Astrocyte (in vitro differentiated cells and primary cell): ENCODE measurements around the gene ARID2. TPM values are rescaled to one million over a fixed set of nuclear protein-coding genes. Genes with fewer than 3 reads are reported as not detected.

ENCODE experiments used
- DNase-seq: peaks from one replicate; pipeline ENCODE4 v3.0.0-alpha.2; 2010; ENCODE audit warnings: low read depth
- FAIRE-seq: peaks from 2 replicates; lab custom pipeline; 2011; peaks lifted over from hg19 to GRCh38; lab: Jason Lieb, UNC
- H2AFZ ChIP-seq: 2 replicates; pipeline ENCODE4 v1.6.0; 2012; ENCODE audit warnings: low read depth, low read length, inconsistent platforms
- H3K27ac ChIP-seq: 2 replicates; pipeline ENCODE4 v1.5.1; 2011; ENCODE audit warnings: low read depth, low read length, inconsistent platforms
- H3K27me3 ChIP-seq: 2 replicates; pipeline ENCODE4 v1.6.0; 2011; ENCODE audit warnings: low read length, inconsistent platforms; ENCODE audit not compliant: insufficient read depth
- H3K36me3 ChIP-seq: 2 replicates; pipeline ENCODE4 v1.5.1; 2011; ENCODE audit warnings: low read length, inconsistent platforms; ENCODE audit not compliant: insufficient read depth
- H3K4me1 ChIP-seq: 2 replicates; pipeline ENCODE4 v1.5.1; 2011; ENCODE audit warnings: low read length, inconsistent platforms; ENCODE audit not compliant: insufficient read depth
- H3K4me2 ChIP-seq: 2 replicates; pipeline ENCODE4 v1.6.0; 2012; ENCODE audit warnings: low read length, inconsistent platforms
- H3K4me3 ChIP-seq: 2 replicates; pipeline ENCODE4 v1.5.1; 2011; ENCODE audit warnings: low read depth, mild to moderate bottlenecking, low read length, inconsistent platforms; ENCODE audit not compliant: insufficient read depth
- H3K79me2 ChIP-seq: 2 replicates; pipeline ENCODE4 v1.6.0; 2012; ENCODE audit warnings: mild to moderate bottlenecking, low read length, inconsistent platforms; ENCODE audit not compliant: insufficient read depth
- H3K9ac ChIP-seq: 2 replicates; pipeline ENCODE4 v1.6.0; 2012; ENCODE audit warnings: mild to moderate bottlenecking, low read length, inconsistent platforms
- H3K9me3 ChIP-seq: 2 replicates; pipeline ENCODE4 v1.5.1; 2012; ENCODE audit warnings: low read depth, mild to moderate bottlenecking, low read length, inconsistent platforms; ENCODE audit not compliant: insufficient read depth
- H4K20me1 ChIP-seq: 2 replicates; pipeline ENCODE4 v1.6.0; 2012; ENCODE audit warnings: low read length, inconsistent platforms; ENCODE audit not compliant: insufficient read depth
- H3K27ac Mint-ChIP-seq: one replicate; pipeline ENCODE4 v1.8.0; 2021; ENCODE audit warnings: mild to moderate bottlenecking, mixed read lengths; ENCODE audit not compliant: unreplicated experiment
- H3K27me3 Mint-ChIP-seq: one replicate; pipeline ENCODE4 v1.8.0; 2021; ENCODE audit warnings: low read depth, mixed read lengths; ENCODE audit not compliant: unreplicated experiment
- H3K36me3 Mint-ChIP-seq: one replicate; pipeline ENCODE4 v1.8.0; 2021; ENCODE audit warnings: low read depth, mixed read lengths; ENCODE audit not compliant: unreplicated experiment
- H3K4me1 Mint-ChIP-seq: one replicate; pipeline ENCODE4 v1.8.0; 2021; ENCODE audit warnings: low read depth, mixed read lengths; ENCODE audit not compliant: unreplicated experiment
- H3K4me3 Mint-ChIP-seq: one replicate; pipeline ENCODE4 v1.8.0; 2021; ENCODE audit warnings: mild to moderate bottlenecking, moderate library complexity, mixed read lengths; ENCODE audit not compliant: unreplicated experiment
- H3K9me3 Mint-ChIP-seq: one replicate; pipeline ENCODE4 v1.8.0; 2021; ENCODE audit warnings: mild to moderate bottlenecking, mixed read lengths; ENCODE audit not compliant: unreplicated experiment
- EZH2 ChIP-seq: IDR thresholded peaks from 2 replicates; pipeline ENCODE4 v1.6.1; 2012; ENCODE audit warnings: mild to moderate bottlenecking, low read length, inconsistent platforms; ENCODE audit not compliant: insufficient read depth
- total RNA-seq: library from RNA; stranded (reverse); gene quantifications from 2 replicates; pipeline ENCODE4 v1.2.1, GENCODE V29; 2021
- TF ChIP-seq, protein P1 (sequence below): IDR thresholded peaks from 2 replicates; pipeline ENCODE4 v1.5.1; 2011; ENCODE audit warnings: low read depth, mild to moderate bottlenecking, inconsistent platforms, low read length, moderate library complexity; ENCODE audit not compliant: insufficient read depth

The ARID2 gene
- total RNA-seq, 1 donor from 2014 or later, result 23.8 TPM

DNA sequence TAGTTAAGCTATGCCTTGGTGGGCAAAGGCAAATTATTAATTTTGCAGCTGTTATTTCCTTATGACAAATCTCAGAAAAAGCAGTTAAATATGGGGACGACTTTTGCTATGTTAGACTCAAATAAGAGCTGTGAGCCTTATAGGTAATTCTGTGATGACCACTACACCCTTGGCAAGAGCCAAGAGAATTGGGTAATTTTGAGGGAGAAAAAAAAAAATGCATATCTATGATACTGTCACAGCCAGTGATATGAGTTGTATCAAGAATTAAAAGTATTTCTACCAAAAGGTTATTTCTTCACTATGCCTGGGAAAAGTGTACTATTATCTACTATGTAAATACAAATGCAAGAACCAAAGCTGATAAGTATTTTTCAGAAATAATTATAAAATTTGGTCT is 216.9 kb downstream of the ARID2 start:
- H3K27ac ChIP-seq, result no peak overlapping the region
- Mint-ChIP-seq H3K36me3 (peaks cover 7% of the 10 kb centered on the region), H3K9me3 (no peaks in the 10 kb centered on the region), H3K4me1 (peaks cover 17% of the 10 kb centered on the region), H3K27ac (no peak overlapping the region), H3K4me3 (no peak overlapping the region), H3K27me3 (no peaks in the 10 kb centered on the region)
- H3K9ac ChIP-seq, result no peak overlapping the region
- no peak overlapping the region for H2AFZ ChIP-seq
- FAIRE-seq (no peak), DNase-seq (no peak)
- H4K20me1 ChIP-seq, result peaks cover 7% of the 10 kb centered on the region
- peaks cover 35% of the 10 kb centered on the region for H3K36me3 ChIP-seq
- H3K4me2 ChIP-seq, result no peak overlapping the region
- H3K9me3 ChIP-seq, result no peaks in the 10 kb centered on the region
- TF ChIP-seq EZH2, result no peak
- TF ChIP-seq, protein P1, sequence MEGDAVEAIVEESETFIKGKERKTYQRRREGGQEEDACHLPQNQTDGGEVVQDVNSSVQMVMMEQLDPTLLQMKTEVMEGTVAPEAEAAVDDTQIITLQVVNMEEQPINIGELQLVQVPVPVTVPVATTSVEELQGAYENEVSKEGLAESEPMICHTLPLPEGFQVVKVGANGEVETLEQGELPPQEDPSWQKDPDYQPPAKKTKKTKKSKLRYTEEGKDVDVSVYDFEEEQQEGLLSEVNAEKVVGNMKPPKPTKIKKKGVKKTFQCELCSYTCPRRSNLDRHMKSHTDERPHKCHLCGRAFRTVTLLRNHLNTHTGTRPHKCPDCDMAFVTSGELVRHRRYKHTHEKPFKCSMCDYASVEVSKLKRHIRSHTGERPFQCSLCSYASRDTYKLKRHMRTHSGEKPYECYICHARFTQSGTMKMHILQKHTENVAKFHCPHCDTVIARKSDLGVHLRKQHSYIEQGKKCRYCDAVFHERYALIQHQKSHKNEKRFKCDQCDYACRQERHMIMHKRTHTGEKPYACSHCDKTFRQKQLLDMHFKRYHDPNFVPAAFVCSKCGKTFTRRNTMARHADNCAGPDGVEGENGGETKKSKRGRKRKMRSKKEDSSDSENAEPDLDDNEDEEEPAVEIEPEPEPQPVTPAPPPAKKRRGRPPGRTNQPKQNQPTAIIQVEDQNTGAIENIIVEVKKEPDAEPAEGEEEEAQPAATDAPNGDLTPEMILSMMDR, result no peak
- no peaks in the 10 kb centered on the region for H3K79me2 ChIP-seq
- H3K4me3 ChIP-seq, result no peak overlapping the region
- H3K4me1 ChIP-seq, result peaks cover 3% of the 10 kb centered on the region
- no peaks in the 10 kb centered on the region for H3K27me3 ChIP-seq

DNA sequence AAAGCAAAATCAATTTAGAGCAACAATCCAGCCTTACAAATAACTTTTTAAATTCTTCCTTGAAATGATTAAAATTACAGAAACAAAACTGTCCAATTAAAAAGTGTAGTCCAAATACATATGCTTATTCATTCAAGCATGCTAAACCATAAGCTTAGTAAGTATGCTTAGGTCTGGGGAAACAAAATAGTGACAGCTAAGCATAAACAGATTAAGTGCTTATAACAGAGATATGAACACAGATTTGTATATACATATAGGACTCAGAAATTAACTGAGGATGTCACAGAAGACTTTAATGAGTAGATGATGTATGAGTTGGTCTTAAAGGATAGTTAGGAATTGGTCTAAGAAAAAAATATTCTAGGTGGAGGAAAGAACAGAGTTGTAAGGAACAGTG is 219.0 kb downstream of the ARID2 start:
- Histone ChIP-seq H3K27me3 (no peaks in the 10 kb centered on the region), H2AFZ (no peak overlapping the region), H3K4me2 (no peak overlapping the region), H4K20me1 (no peaks in the 10 kb centered on the region), H3K79me2 (no peaks in the 10 kb centered on the region), H3K27ac (no peak overlapping the region), H3K9me3 (no peaks in the 10 kb centered on the region), H3K9ac (no peak overlapping the region), H3K4me3 (no peak overlapping the region), H3K36me3 (peaks cover 29% of the 10 kb centered on the region), H3K4me1 (peaks cover 3% of the 10 kb centered on the region)
- Mint-ChIP-seq H3K4me3 (no peak overlapping the region), H3K9me3 (no peaks in the 10 kb centered on the region), H3K27ac (no peak overlapping the region), H3K36me3 (peaks cover 5% of the 10 kb centered on the region), H3K27me3 (no peaks in the 10 kb centered on the region), H3K4me1 (peaks cover 17% of the 10 kb centered on the region)
- DNase-seq (no peak), FAIRE-seq (no peak)
- TF ChIP-seq, protein P1, result no peak
- TF ChIP-seq EZH2, result no peak
